Measurements from ENCODE around the gene COPZ2. TPM values are rescaled to one million over a fixed set of nuclear protein-coding genes. Genes with fewer than 3 reads are reported as not detected.
"Not testable (repeated sequence)": the region's sequence is repeated elsewhere in the genome, so short reads cannot be mapped to it uniquely, and the experiment has no call there.

COPZ2 gene
- total RNA-seq, 1 donor from 2014 or later = not detected

GRCh38 chr17:48002266-48002915, 35.2 kb downstream of the COPZ2 start:
- DNase-seq (ENCODE audit: low spot score) = no peak
- Mint-ChIP-seq H3K4me1 (ENCODE audit: unreplicated experiment) (peaks cover 34% of the 10 kb centered on the region), H3K36me3 (ENCODE audit: low read depth, unreplicated experiment) (no peaks in the 10 kb centered on the region), H3K27me3 (ENCODE audit: unreplicated experiment) (peaks cover 2% of the 10 kb centered on the region), H3K4me3 (ENCODE audit: unreplicated experiment) (no peak overlapping the region), H3K27ac (ENCODE audit: unreplicated experiment) (peak overlapping the region; percentile 76), H3K9me3 (ENCODE audit: unreplicated experiment) (no peaks in the 10 kb centered on the region)
- TF ChIP-seq CTCF (IDR thresholded peaks at IDR 0.05; ENCODE audit: unreplicated experiment) = no peak

GRCh38 chr17:48001657-48002056, 35.9 kb downstream of the COPZ2 start:
- not testable (repeated sequence) for DNase-seq (ENCODE audit: low spot score); H3K4me3 Mint-ChIP-seq (ENCODE audit: unreplicated experiment); H3K9me3 Mint-ChIP-seq (ENCODE audit: unreplicated experiment); H3K27ac Mint-ChIP-seq (ENCODE audit: unreplicated experiment); H3K27me3 Mint-ChIP-seq (ENCODE audit: unreplicated experiment); H3K36me3 Mint-ChIP-seq (ENCODE audit: low read depth, unreplicated experiment)
- peaks cover 34% of the 10 kb centered on the region for H3K4me1 Mint-ChIP-seq (ENCODE audit: unreplicated experiment)

GRCh38 chr17:48001197-48001596, 36.4 kb downstream of the COPZ2 start:
- peaks cover 34% of the 10 kb centered on the region for H3K4me1 Mint-ChIP-seq (ENCODE audit: unreplicated experiment)
- peaks cover 2% of the 10 kb centered on the region for H3K27me3 Mint-ChIP-seq (ENCODE audit: unreplicated experiment)
- no peaks in the 10 kb centered on the region for H3K9me3 Mint-ChIP-seq (ENCODE audit: unreplicated experiment)
- H3K4me3 Mint-ChIP-seq (ENCODE audit: unreplicated experiment) = no peak overlapping the region
- H3K36me3 Mint-ChIP-seq (ENCODE audit: low read depth, unreplicated experiment) = no peaks in the 10 kb centered on the region
- TF ChIP-seq CTCF (IDR thresholded peaks at IDR 0.05; ENCODE audit: unreplicated experiment) = no peak
- no peak overlapping the region for H3K27ac Mint-ChIP-seq (ENCODE audit: unreplicated experiment)
- no peak for DNase-seq (ENCODE audit: low spot score)

GRCh38 chr17:47999582-47999981, 38.0 kb downstream of the COPZ2 start:
- Mint-ChIP-seq H3K9me3 (ENCODE audit: unreplicated experiment) (no peaks in the 10 kb centered on the region), H3K27me3 (ENCODE audit: unreplicated experiment) (no peaks in the 10 kb centered on the region), H3K4me1 (ENCODE audit: unreplicated experiment) (peaks cover 30% of the 10 kb centered on the region), H3K36me3 (ENCODE audit: low read depth, unreplicated experiment) (no peaks in the 10 kb centered on the region), H3K27ac (ENCODE audit: unreplicated experiment) (no peak overlapping the region), H3K4me3 (ENCODE audit: unreplicated experiment) (peak overlapping the region; percentile 51)
- DNase-seq (ENCODE audit: low spot score) = no peak
- TF ChIP-seq CTCF (IDR thresholded peaks at IDR 0.05; ENCODE audit: unreplicated experiment) = no peak

- Mint-ChIP-seq H3K27ac (ENCODE audit: unreplicated experiment) (no peak overlapping the region), H3K4me1 (ENCODE audit: unreplicated experiment) (peaks cover 20% of the 10 kb centered on the region), H3K9me3 (ENCODE audit: unreplicated experiment) (no peaks in the 10 kb centered on the region), H3K27me3 (ENCODE audit: unreplicated experiment) (no peaks in the 10 kb centered on the region), H3K36me3 (ENCODE audit: low read depth, unreplicated experiment) (no peaks in the 10 kb centered on the region), H3K4me3 (ENCODE audit: unreplicated experiment) (no peak overlapping the region)
- TF ChIP-seq CTCF (IDR thresholded peaks at IDR 0.05; ENCODE audit: unreplicated experiment) = no peak
- no peak for DNase-seq (ENCODE audit: low spot score)
Observed at GRCh38 chr17:47998044-47998443, 39.6 kb downstream of the COPZ2 start.
